Brain microvascular endothelial cell (primary cell): ENCODE data around the gene LFNG.

Experiments
- DNase-seq: peaks from one replicate; pipeline ENCODE4 v3.0.0-alpha.2; 2020
- H3K27ac ChIP-seq: fragments of 250-450 bp; sonication (Bioruptor Pico); 2 replicates; pipeline ENCODE4 v1.5.1; 2020; ENCODE audit warnings: mild to moderate bottlenecking, moderate library complexity
- H3K27me3 ChIP-seq: fragments of 250-450 bp; sonication (Bioruptor Pico); replicated peaks from 2 replicates; pipeline ENCODE4 v1.5.1; 2020; ENCODE audit warnings: mild to moderate bottlenecking
- H3K36me3 ChIP-seq: fragments of 250-450 bp; sonication (Bioruptor Pico); replicated peaks from 2 replicates; pipeline ENCODE4 v1.5.1; 2020; ENCODE audit warnings: mild to moderate bottlenecking
- H3K4me3 ChIP-seq: 2 replicates; pipeline ENCODE4 v1.5.1; 2011; ENCODE audit warnings: low read depth, mild to moderate bottlenecking, control low read depth, low read length, moderate library complexity
- in situ Hi-C: cut with HindIII; loops from 2 replicates; pipeline ENCODE4 v1.10.0; 2017; ENCODE audit warnings: low sequenced_read_pairs, low pct_ligation_motif_present
- TF ChIP-seq, protein P1 (sequence below): IDR thresholded peaks from 2 replicates; pipeline ENCODE4 v1.5.1; 2011; ENCODE audit warnings: low read depth, mild to moderate bottlenecking, moderate library complexity, low read length, control low read depth, inconsistent platforms; ENCODE audit errors: missing control alignments

Gene LFNG

DNA sequence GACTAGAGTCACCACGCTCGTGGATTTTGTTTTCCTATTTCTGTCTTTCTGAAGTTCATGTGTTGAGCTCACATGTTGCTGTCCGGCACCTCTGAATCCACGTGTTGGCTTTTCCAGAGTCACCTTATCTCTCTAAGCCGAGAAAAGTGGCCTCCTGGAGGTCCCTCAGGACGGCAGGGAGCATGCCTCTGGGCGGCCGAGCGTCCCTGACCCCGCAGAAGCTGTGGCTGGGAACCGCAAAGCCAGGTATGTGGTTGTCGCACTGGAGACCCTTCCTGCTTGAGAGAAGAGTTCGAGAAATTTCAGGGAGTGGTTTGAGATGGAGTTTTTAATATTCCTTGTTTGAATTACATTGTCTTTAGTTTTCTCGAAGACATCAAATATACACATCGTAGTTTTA is 51.8 kb downstream of the LFNG start:
- no peak for DNase-seq
- H3K36me3 ChIP-seq: peaks cover 8% of the 10 kb centered on the region
- H3K27me3 ChIP-seq: no peaks in the 10 kb centered on the region
- H3K27ac ChIP-seq: no peak overlapping the region
- TF ChIP-seq, protein P1, sequence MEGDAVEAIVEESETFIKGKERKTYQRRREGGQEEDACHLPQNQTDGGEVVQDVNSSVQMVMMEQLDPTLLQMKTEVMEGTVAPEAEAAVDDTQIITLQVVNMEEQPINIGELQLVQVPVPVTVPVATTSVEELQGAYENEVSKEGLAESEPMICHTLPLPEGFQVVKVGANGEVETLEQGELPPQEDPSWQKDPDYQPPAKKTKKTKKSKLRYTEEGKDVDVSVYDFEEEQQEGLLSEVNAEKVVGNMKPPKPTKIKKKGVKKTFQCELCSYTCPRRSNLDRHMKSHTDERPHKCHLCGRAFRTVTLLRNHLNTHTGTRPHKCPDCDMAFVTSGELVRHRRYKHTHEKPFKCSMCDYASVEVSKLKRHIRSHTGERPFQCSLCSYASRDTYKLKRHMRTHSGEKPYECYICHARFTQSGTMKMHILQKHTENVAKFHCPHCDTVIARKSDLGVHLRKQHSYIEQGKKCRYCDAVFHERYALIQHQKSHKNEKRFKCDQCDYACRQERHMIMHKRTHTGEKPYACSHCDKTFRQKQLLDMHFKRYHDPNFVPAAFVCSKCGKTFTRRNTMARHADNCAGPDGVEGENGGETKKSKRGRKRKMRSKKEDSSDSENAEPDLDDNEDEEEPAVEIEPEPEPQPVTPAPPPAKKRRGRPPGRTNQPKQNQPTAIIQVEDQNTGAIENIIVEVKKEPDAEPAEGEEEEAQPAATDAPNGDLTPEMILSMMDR: no peak
- in situ Hi-C loops: no loop called here
- no peak overlapping the region for H3K4me3 ChIP-seq

DNA sequence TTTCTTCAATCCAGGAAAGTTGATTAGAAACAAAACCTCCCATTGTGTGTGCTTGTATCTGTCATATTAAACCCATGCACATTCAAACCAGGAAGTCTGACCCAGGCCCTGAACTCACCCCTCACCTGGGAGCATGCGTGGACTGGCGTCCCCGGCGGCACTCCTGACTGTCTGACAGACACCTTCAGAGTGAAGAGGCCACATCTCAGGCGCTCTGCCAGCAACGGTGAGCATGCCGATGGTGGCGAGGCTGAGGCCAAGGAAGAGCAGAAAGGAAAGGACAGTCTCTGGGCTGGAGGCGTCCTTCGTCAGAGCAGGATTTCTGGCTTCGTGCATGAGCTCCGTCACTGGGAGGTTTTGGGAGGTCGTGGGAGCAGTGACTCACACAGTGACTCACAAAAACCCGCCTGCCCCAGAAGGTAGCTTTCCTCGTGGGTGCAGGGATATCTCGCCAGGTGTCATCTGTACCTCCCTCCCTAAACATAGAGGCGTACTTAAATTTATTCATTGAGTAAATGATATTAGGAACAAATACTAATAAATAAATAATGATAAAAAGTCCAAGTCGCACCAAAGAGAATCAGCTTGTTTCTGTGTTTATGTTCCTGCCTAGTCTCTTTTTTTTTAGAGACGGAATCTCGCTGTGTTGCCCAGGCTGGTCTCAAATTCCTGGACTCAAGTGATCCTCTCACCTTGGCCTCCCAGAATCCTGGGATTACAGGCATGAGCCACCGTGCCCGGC is 52.7 kb downstream of the LFNG start:
- in situ Hi-C loops: no loop called here
- Histone ChIP-seq H3K27ac (no peak overlapping the region), H3K36me3 (peaks cover 8% of the 10 kb centered on the region), H3K27me3 (no peaks in the 10 kb centered on the region), H3K4me3 (no peak overlapping the region)
- peak; percentile 61 for DNase-seq
- TF ChIP-seq, protein P1: no peak

DNA sequence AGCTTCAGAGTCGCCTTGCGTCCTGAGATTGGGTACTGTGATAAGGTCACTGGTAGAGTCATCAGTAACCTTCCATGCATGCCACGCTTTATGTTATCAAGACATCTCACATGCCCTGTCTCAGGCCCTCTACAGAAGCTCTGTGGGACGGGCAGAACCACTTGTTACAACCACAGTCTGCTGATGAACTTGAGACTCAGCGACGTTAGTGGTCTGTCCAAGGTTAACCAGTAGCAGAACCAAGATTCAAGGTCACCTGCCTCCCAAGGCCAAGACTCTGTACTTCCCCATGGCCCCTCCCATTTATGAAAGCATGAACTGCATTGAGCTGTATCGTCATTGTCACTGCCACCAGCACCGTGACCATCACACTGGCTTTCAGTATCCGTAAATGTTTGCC is 54.2 kb downstream of the LFNG start:
- Histone ChIP-seq H3K4me3 (no peak overlapping the region), H3K36me3 (peaks cover 8% of the 10 kb centered on the region), H3K27me3 (no peaks in the 10 kb centered on the region), H3K27ac (no peak overlapping the region)
- in situ Hi-C loops: no loop called here
- TF ChIP-seq, protein P1: no peak
- DNase-seq: no peak

DNA sequence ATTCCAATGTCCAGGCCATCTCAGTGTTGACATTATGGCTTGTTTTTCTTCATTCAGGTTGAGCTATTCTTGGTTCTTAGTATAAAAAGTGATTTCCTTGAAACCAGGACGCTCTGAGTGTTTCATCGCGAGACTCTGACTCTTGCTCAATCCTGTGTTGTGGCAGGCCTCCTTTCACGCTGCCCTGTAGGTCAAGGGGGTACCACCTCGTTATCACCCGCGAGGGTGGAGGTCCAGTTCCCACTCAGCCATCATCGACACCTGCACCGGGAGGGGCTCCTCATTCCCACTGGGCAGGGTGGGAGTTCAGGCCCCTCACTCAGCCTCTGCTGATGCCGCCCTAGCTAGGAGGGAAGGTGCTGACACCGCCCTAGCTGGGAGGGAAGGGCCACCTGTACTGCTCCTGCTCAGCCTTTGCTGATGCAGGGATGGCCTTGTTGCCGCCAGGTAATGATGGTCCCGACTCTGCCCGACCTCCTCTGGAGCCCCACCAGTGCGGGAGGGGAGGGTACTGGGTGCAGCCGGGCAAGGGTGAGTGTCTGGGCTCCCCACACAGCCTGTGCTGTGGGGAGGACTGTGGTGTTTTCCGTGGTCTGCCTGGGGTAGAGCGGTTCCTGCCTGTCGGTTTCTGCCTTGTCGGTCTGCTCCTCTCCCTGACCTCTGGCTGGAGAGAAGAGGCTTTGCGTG is 55.6 kb downstream of the LFNG start:
- Histone ChIP-seq H3K4me3 (no peak overlapping the region), H3K27ac (no peak overlapping the region), H3K27me3 (no peaks in the 10 kb centered on the region), H3K36me3 (peaks cover 8% of the 10 kb centered on the region)
- in situ Hi-C loops: no loop called here
- TF ChIP-seq, protein P1: no peak
- no peak for DNase-seq

DNA sequence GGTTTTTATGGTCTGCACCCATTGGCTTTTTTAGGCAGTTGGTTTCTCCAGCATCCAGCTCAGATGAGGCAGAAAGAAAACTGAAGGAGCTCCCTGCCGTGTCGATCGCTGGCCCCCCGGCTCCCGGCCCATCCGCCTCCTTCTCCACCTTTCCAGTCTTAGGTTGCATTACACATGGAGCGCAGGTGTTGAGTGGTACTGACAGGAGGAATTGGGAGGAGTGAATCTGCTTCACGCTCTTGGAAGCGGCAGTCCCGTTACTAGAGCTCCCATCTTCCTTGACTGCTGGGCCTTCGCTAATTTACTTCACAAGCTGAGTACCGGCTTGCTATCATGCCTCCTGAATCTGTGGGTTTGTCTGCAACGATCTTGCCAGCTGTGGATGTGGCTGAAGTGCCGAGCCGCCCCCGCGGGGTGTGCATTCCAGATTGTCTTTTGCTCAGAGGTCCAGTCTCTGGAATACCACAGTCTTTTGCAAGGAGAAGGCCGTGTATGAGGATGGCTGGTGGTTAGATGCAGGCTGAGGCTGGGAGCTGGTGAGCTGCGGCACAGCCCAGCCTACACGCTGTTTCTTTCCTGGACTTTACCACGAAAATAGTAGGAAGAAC is 56.3 kb downstream of the LFNG start:
- no peaks in the 10 kb centered on the region for H3K27me3 ChIP-seq
- H3K36me3 ChIP-seq: peaks cover 8% of the 10 kb centered on the region
- DNase-seq: no peak
- H3K4me3 ChIP-seq: no peak overlapping the region
- no peak overlapping the region for H3K27ac ChIP-seq
- TF ChIP-seq, protein P1: no peak
- in situ Hi-C loops: no loop called here
